DND-41 (cell line): ENCODE results near the gene DLGAP1.

Experiments
- EZH2 ChIP-seq: IDR thresholded peaks from 3 replicates; pipeline ENCODE4 v1.6.1; 2012; ENCODE audit warnings: borderline replicate concordance, low read depth, mild to moderate bottlenecking, moderate library complexity, low read length, inconsistent platforms; ENCODE audit not compliant: severe bottlenecking
- TF ChIP-seq, protein P1 (sequence below): IDR thresholded peaks from 2 replicates; pipeline ENCODE4 v1.5.1; 2012; ENCODE audit warnings: borderline replicate concordance, low read length, moderate library complexity, mild to moderate bottlenecking; ENCODE audit not compliant: poor library complexity, severe bottlenecking; ENCODE audit errors: extremely low read depth

DNA sequence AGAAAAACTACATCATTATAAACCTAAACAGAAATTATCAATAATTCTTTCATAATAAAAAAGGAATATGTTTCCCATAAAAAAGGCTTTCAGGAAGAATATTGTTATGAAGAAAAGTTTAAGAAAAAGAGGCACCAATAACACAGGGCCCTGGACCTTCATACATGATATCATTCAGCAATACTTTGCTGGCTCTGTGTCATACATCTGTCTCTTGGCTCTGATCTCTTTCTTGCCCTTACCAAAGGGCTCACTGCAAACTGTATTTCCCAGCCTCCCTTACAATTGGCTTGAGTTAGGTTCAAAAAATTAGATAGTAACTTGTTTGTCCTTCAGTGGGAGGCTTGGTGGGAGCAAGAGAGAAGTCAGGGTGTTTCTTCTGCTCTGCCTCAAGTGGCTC, 506.1 kb downstream of the DLGAP1 start:
- TF ChIP-seq EZH2, result no peak
- TF ChIP-seq, protein P1, sequence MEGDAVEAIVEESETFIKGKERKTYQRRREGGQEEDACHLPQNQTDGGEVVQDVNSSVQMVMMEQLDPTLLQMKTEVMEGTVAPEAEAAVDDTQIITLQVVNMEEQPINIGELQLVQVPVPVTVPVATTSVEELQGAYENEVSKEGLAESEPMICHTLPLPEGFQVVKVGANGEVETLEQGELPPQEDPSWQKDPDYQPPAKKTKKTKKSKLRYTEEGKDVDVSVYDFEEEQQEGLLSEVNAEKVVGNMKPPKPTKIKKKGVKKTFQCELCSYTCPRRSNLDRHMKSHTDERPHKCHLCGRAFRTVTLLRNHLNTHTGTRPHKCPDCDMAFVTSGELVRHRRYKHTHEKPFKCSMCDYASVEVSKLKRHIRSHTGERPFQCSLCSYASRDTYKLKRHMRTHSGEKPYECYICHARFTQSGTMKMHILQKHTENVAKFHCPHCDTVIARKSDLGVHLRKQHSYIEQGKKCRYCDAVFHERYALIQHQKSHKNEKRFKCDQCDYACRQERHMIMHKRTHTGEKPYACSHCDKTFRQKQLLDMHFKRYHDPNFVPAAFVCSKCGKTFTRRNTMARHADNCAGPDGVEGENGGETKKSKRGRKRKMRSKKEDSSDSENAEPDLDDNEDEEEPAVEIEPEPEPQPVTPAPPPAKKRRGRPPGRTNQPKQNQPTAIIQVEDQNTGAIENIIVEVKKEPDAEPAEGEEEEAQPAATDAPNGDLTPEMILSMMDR, result no peak
